Natural killer cell treated with Interleukin-12 subunit alpha and Interleukin-12 subunit beta and Interleukin-15 and Interleukin-18, amount 100 ng/mL, for 72 hours (primary cell): ENCODE measurements around the gene SARNP. TPM values are rescaled to one million over a fixed set of nuclear protein-coding genes. Genes with fewer than 3 reads are reported as not detected.
"Not testable (repeated sequence)": the region's sequence is repeated elsewhere in the genome, so short reads cannot be mapped to it uniquely, and the experiment has no call there.

ENCODE experiments used
- ATAC-seq, 2 donors: fragments of 150-1000 bp; cut with Tn5 transposase in 1 of 2; sonication (Bioruptor Pico), chemical (Tn5 transposase) in 1 of 2; 2 replicates each; pipeline ENCODE4 v1.10.0; 2021
- DNase-seq: peaks from one replicate; pipeline ENCODE4 v3.0.0; 2022; ENCODE audit warnings: low spot score
- H3K27ac Mint-ChIP-seq, 2 donors: 1 replicate in 1 of 2; 2 replicates in 1 of 2; pipeline ENCODE4 v1.8.0; 2022; ENCODE audit warnings: mixed read lengths in 2 of 2, mild to moderate bottlenecking in 1 of 2, moderate library complexity in 1 of 2
- H3K27me3 Mint-ChIP-seq, 2 donors: 1 replicate in 1 of 2; 2 replicates in 1 of 2; pipeline ENCODE4 v1.8.0; 2022; ENCODE audit warnings: mixed read lengths in 2 of 2
- H3K36me3 Mint-ChIP-seq: one replicate; pipeline ENCODE4 v1.8.0; 2022; ENCODE audit warnings: mixed read lengths
- H3K4me1 Mint-ChIP-seq, 2 donors: 1 replicate in 1 of 2; 2 replicates in 1 of 2; pipeline ENCODE4 v1.8.0; 2022; ENCODE audit warnings: low read depth in 2 of 2, mixed read lengths in 2 of 2, mild to moderate bottlenecking in 1 of 2
- H3K4me3 Mint-ChIP-seq: one replicate; pipeline ENCODE4 v1.8.0; 2022; ENCODE audit warnings: mixed read lengths
- H3K9me3 Mint-ChIP-seq: 2 replicates; pipeline ENCODE4 v1.8.0; 2022; ENCODE audit warnings: mixed read lengths
- total RNA-seq, 2 donors: library from RNA; stranded (reverse); gene quantifications; one replicate each; pipeline ENCODE4 v1.2.3, GENCODE V29; 2022

Gene SARNP, protein sequence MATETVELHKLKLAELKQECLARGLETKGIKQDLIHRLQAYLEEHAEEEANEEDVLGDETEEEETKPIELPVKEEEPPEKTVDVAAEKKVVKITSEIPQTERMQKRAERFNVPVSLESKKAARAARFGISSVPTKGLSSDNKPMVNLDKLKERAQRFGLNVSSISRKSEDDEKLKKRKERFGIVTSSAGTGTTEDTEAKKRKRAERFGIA
- total RNA-seq, result 10 to 100 TPM; 68.0 to 74.9 TPM

GRCh38 chr12:55817345-55818139 lies at the start of gene SARNP, which contains the start of gene ORMDL2:
Gene SARNP, minus strand, starts transcription at chr12:55817724. Its CDS starts 23 bp downstream, at chr12:55817701.
Gene ORMDL2, plus strand, starts transcription at chr12:55818041. Its CDS starts 959 bp downstream, at chr12:55819000.
- peaks cover 21 to 40% of the 10 kb centered on the region in 2 donors for H3K4me1 Mint-ChIP-seq
- no peak within 1 kb of the TSS for H3K4me3 Mint-ChIP-seq
- no peaks in the 10 kb centered on the region for H3K27me3 Mint-ChIP-seq
- DNase-seq (peak; percentile 97), ATAC-seq (peak; percentile 98 to 99)
- peaks cover 10% of the 10 kb centered on the region for H3K36me3 Mint-ChIP-seq
- H3K27ac Mint-ChIP-seq, result no peak within 1 kb of the TSS
- H3K9me3 Mint-ChIP-seq, result no peaks in the 10 kb centered on the region

DNA sequence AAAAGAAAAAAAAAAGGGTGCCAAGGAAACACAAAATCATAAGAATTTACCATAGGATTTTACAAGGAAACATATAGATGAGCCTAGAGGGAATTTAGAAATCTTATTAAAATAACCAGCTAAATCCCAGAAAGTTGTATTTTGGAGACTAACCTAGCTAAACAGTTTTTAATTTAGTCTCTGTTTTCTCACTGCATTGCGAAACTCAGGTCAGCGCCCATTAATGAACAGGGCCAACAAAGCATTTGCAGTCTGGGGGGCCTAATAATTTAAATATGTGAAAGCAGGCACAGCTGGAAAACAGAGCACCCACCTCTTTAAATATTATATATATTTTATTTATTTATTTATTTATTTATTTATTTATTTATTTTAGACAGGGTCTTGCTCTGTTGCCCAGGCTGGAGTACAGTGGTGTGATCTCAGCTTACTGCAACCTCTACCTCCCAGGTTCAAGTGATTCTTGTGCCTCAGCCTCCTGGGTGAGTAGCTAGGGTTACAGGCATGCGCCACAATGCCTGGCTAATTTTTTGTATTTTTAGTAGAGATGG lies 49.0 kb upstream of the SARNP start:
- H3K4me1 Mint-ChIP-seq, DNase-seq, H3K27ac Mint-ChIP-seq, H3K4me3 Mint-ChIP-seq, H3K9me3 Mint-ChIP-seq, H3K27me3 Mint-ChIP-seq, ATAC-seq, H3K36me3 Mint-ChIP-seq: not testable (repeated sequence)

DNA sequence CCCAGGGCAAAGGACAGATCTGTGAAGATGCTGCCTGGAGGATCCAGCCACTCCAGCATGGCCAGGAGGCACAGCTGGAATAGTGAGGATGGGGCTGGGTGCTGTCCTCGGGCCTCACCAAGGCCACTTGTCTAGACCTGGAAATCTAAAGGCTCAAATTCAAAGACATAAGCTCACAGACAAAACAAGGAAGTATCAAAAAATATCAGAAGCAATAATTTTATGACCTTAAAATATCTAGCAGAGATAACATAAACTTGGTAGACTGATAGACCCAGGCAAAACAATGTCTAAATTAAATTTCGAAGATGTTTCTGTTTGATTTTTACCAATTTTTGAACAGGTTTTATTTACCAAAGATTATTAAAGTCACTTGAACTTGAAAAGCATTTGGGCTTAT lies 47.8 kb upstream of the SARNP start:
- H3K27ac Mint-ChIP-seq, result no peak overlapping the region
- H3K4me3 Mint-ChIP-seq, result no peak overlapping the region
- H3K27me3 Mint-ChIP-seq, result no peaks in the 10 kb centered on the region
- ATAC-seq (no peak), DNase-seq (no peak)
- no peaks in the 10 kb centered on the region for H3K9me3 Mint-ChIP-seq
- no peaks in the 10 kb centered on the region for H3K4me1 Mint-ChIP-seq
- H3K36me3 Mint-ChIP-seq, result no peaks in the 10 kb centered on the region

DNA sequence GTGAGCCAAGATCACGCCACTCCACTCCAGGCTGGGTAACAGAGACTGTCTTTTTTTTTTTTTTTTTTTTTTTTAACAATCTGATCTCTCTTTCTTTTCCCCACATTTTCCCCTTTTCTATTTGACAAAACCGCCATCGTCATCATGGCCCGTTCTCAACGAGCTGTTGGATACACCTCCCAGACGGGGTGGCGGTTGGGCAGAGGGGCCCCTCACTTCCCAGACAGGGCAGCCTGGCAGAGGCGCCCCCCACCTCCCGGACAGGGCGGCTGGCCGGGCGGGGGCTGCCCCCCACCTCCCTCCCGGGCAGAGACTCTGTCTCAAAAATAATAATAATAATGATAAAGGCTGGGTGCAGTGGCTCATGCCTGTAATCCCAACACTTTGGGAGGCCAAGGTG lies 45.4 kb upstream of the SARNP start:
- H3K27ac Mint-ChIP-seq, H3K27me3 Mint-ChIP-seq, H3K4me3 Mint-ChIP-seq, DNase-seq, H3K4me1 Mint-ChIP-seq, H3K36me3 Mint-ChIP-seq, ATAC-seq, H3K9me3 Mint-ChIP-seq: not testable (repeated sequence)

- H3K27me3 Mint-ChIP-seq, result peaks cover 0 to 3% of the 10 kb centered on the region in 2 donors
Measured at GRCh38 chr12:55862286-55862685, 44.8 kb upstream of the SARNP start.

DNA sequence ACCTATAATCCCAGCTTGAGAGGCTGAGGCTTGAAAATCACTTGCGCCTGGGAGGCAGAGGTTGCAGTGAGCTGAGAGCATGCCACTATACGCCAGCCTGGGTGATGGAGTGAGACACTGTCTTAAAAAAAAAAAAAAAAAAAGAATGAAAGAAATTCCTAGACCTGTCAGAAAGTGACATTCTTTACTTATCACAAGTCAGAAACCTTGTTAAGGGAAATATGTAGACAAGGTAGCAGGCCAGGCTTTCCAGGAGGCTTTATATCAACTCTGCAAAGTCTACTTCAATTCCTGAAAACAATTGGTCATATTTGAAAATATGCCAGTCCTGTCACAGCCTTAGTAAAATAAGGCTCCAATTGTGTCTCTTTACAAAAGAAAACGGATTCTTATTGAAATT lies 44.3 kb upstream of the SARNP start:
- no peak overlapping the region for H3K27ac Mint-ChIP-seq

More at GRCh38 chr12:55862286-55862685, 44.8 kb upstream of the SARNP start:
- Mint-ChIP-seq H3K4me1 (no peaks in the 10 kb centered on the region), H3K27ac (no peak overlapping the region), H3K36me3 (no peaks in the 10 kb centered on the region), H3K4me3 (no peak overlapping the region), H3K9me3 (no peaks in the 10 kb centered on the region)
- no peak for ATAC-seq
- DNase-seq, result no peak

DNA sequence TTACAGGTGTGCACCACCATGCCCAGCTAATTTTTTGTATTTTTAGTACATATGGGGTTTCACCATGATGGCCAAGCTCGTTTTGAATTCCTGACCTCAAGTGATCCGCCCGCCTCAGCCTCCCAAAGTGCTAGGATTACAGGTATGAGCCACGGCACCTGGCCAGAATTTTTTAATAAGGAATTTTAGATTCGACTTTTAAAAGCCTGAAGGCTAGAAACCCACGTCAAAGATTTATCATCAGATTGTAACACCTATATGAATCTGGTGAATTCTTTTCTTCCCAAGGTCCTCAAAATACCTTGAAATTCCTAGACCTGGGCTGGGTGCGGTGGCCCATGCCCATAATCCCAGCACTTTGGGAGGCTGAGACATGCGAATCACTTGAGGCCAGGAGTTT lies 43.9 kb upstream of the SARNP start:
- no peak overlapping the region for H3K27ac Mint-ChIP-seq
- H3K36me3 Mint-ChIP-seq, result no peaks in the 10 kb centered on the region
- DNase-seq, result no peak
- H3K9me3 Mint-ChIP-seq, result no peaks in the 10 kb centered on the region
- no peaks in the 10 kb centered on the region for H3K4me1 Mint-ChIP-seq
- peaks cover 0 to 3% of the 10 kb centered on the region in 2 donors for H3K27me3 Mint-ChIP-seq
- no peak for ATAC-seq
- H3K4me3 Mint-ChIP-seq, result no peak overlapping the region

More for the DNA sequence above, 44.3 kb upstream of the SARNP start:
- no peak for DNase-seq
- no peaks in the 10 kb centered on the region for H3K9me3 Mint-ChIP-seq
- no peak for ATAC-seq
- H3K4me1 Mint-ChIP-seq, result no peaks in the 10 kb centered on the region
- H3K36me3 Mint-ChIP-seq, result no peaks in the 10 kb centered on the region
- no peak overlapping the region for H3K4me3 Mint-ChIP-seq
- peaks cover 0 to 3% of the 10 kb centered on the region in 2 donors for H3K27me3 Mint-ChIP-seq

GRCh38 chr12:55852740-55853139 lies 35.2 kb upstream of the SARNP start:
- Mint-ChIP-seq H3K36me3 (no peaks in the 10 kb centered on the region), H3K9me3 (no peaks in the 10 kb centered on the region), H3K4me1 (no peaks in the 10 kb centered on the region), H3K27ac (no peak overlapping the region), H3K4me3 (no peak overlapping the region), H3K27me3 (peaks cover 13 to 17% of the 10 kb centered on the region in 2 donors)
- ATAC-seq (no peak), DNase-seq (no peak)

DNA sequence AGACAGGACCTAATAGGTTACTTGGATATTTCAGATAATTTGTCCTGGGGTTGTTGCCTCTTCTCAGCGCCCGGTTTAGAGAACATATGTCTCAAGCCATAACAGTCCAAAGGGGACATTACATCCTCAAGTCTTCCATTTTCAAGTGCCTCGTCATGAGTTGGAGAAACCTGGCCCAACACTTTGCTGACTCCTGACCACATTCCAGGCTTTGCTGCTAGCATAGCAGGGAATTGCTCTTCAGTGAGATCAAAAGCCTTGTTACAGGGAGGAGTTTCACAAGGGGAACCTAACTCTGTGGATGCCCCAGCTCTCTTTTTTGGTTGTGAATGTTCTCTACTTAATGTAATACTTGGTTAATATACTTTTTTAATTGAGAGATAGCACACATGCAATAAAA lies 33.4 kb upstream of the SARNP start:
- ATAC-seq (no peak), DNase-seq (no peak)
- Mint-ChIP-seq H3K9me3 (no peaks in the 10 kb centered on the region), H3K27me3 (peaks cover 17 to 20% of the 10 kb centered on the region in 2 donors), H3K36me3 (no peaks in the 10 kb centered on the region), H3K4me3 (no peak overlapping the region), H3K4me1 (peaks cover 0 to 4% of the 10 kb centered on the region in 2 donors), H3K27ac (no peak overlapping the region)

DNA sequence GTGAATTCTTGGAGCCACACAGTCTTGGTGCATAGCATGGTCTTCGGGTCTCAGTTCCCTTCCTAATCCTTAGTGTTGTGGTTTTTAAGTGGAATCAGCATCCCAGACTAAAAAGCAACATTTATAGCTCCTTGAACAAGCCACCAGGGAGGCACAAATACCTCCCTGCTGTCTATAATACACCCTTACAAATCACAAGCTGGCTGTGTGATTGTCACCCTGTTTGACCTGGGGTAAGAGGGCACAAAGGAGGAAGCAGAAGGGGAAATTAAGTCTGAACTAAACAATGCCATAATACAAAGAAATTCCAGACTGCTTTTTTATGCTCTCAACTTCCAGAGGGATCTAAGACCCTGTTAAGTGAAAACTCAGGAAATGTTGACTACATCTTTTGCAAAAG lies 32.9 kb upstream of the SARNP start:
- Mint-ChIP-seq H3K9me3 (no peaks in the 10 kb centered on the region), H3K4me1 (peaks cover 0 to 4% of the 10 kb centered on the region in 2 donors), H3K27me3 (peaks cover 17 to 20% of the 10 kb centered on the region in 2 donors), H3K27ac (no peak overlapping the region), H3K4me3 (no peak overlapping the region), H3K36me3 (no peaks in the 10 kb centered on the region)
- DNase-seq (no peak), ATAC-seq (no peak)

DNA sequence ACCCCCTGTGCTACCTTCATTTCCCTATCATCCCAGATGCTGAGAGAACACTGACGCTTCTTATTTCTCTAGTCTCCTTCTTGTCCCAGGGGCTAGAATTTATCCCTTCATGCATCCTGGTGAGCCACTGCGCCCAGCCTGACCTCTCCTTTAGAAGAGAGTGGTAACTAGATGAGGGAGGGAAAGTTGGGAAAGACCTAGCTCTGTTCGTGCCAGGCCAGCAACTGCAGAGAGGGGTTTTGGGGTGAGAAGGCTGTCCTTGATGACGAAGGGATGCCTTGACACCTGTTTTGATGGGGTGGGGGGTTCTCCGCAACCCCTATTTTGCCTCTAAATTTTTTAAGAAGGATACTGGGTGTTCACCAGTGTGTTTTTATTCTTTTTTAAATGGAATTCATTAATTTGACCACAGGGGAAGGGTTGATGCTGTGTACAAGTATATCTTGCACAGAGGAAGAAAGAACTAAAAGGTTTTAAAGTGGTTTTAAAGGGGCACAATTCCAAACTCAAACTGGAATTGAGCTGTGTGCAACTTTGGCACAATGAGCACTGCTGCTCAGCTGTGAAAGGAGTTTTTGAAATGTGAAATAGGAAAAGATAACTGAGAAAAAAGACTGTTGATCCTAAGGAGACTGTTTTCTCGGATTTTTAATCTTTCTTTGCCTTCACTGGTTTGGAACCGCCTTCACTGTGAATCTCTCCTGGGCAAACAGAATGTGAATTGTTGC lies 32.3 kb upstream of the SARNP start:
- Mint-ChIP-seq H3K36me3 (no peaks in the 10 kb centered on the region), H3K27ac (no peak overlapping the region), H3K4me3 (no peak overlapping the region), H3K4me1 (peaks cover 0 to 4% of the 10 kb centered on the region in 2 donors), H3K9me3 (no peaks in the 10 kb centered on the region), H3K27me3 (peaks cover 17 to 20% of the 10 kb centered on the region in 2 donors)
- ATAC-seq, result no peak
- no peak for DNase-seq

- H3K36me3 Mint-ChIP-seq, result no peaks in the 10 kb centered on the region
- H3K27me3 Mint-ChIP-seq, result peaks cover 17 to 20% of the 10 kb centered on the region in 2 donors
- no peak for DNase-seq
- ATAC-seq, result peak; percentile 24 to 52
- peaks cover 0 to 4% of the 10 kb centered on the region in 2 donors for H3K4me1 Mint-ChIP-seq
- no peak overlapping the region for H3K4me3 Mint-ChIP-seq
- H3K9me3 Mint-ChIP-seq, result no peaks in the 10 kb centered on the region
- peak overlapping the region in 1 of 2 donors; percentile 42 for H3K27ac Mint-ChIP-seq
Measured at GRCh38 chr12:55847603-55848291, 30.2 kb upstream of the SARNP start.

- Mint-ChIP-seq H3K36me3 (no peaks in the 10 kb centered on the region), H3K4me3 (no peak overlapping the region), H3K27ac (peak overlapping the region in 1 of 2 donors; percentile 42), H3K27me3 (peaks cover 17 to 22% of the 10 kb centered on the region in 2 donors), H3K9me3 (no peaks in the 10 kb centered on the region), H3K4me1 (peaks cover 2 to 4% of the 10 kb centered on the region in 2 donors)
- ATAC-seq (no peak), DNase-seq (no peak)
Measured at GRCh38 chr12:55847033-55847432, 29.5 kb upstream of the SARNP start.
